HepG2 (cell line): ENCODE measurements around the gene PNKP. TPM values are rescaled to one million over a fixed set of nuclear protein-coding genes. Genes with fewer than 3 reads are reported as not detected.
A peak's percentile ranks its signal among the peaks of the same experiment; 100 is the strongest.

Experiments
- ADNP ChIP-seq: sonication (generic); formaldehyde crosslinking; IDR thresholded peaks from 2 replicates; pipeline ENCODE4 v1.4.0; 2020; ENCODE audit warnings: missing genetic modification reagents
- ATF7 ChIP-seq, 2 experiments: fragments of 450-650 bp in 1 of 2; sonication (generic) in 1 of 2; formaldehyde crosslinking in 1 of 2; IDR thresholded peaks; 2 replicates each; pipeline versions ENCODE4 v1.4.0 to v1.6.1; 2016 to 2020; ENCODE audit warnings: antibody characterized with exemption in 1 of 2, mild to moderate bottlenecking in 1 of 2, missing genetic modification reagents in 1 of 2
- BCL6 ChIP-seq: IDR thresholded peaks from 2 replicates; pipeline ENCODE4 v1.6.1; 2016; ENCODE audit warnings: missing genetic modification reagents, missing compliant biosample characterization
- CENPT ChIP-seq: sonication (generic); formaldehyde crosslinking; IDR thresholded peaks from 2 replicates; pipeline ENCODE4 v1.8.0; 2022; ENCODE audit warnings: low read depth, mild to moderate bottlenecking, moderate library complexity, missing genetic modification reagents
- GFI1 ChIP-seq: sonication (generic); formaldehyde crosslinking; IDR thresholded peaks from 2 replicates; pipeline ENCODE4 v1.5.0; 2020; ENCODE audit warnings: missing genetic modification reagents, mild to moderate bottlenecking, borderline replicate concordance
- NR2F1 ChIP-seq, 2 experiments: fragments of 450-650 bp in 1 of 2; formaldehyde crosslinking in 1 of 2; IDR thresholded peaks; 2 replicates each; pipeline versions ENCODE4 v1.5.0 to v1.6.1; 2016 to 2020; ENCODE audit warnings: mild to moderate bottlenecking in 1 of 2, missing compliant biosample characterization in 1 of 2, missing genetic modification reagents in 1 of 2, moderate library complexity in 1 of 2
- NR2F2 ChIP-seq: IDR thresholded peaks from 2 replicates; pipeline ENCODE4 v1.6.1; 2012; ENCODE audit warnings: low read depth, inconsistent platforms, borderline replicate concordance
- ONECUT2 ChIP-seq: sonication (generic); formaldehyde crosslinking; IDR thresholded peaks from 2 replicates; pipeline ENCODE4 v1.4.0; 2020; ENCODE audit warnings: missing genetic modification reagents
- RNF2 ChIP-seq: fragments of 450-650 bp; conservative IDR thresholded peaks from 2 replicates; pipeline ENCODE4 v1.6.1; 2016; ENCODE audit warnings: low read depth
- SALL2 ChIP-seq: sonication (generic); formaldehyde crosslinking; IDR thresholded peaks from 2 replicates; pipeline ENCODE4 v1.8.1; 2023; ENCODE audit warnings: mild to moderate bottlenecking, missing genetic modification reagents, inconsistent platforms
- SETDB1 ChIP-seq: sonication (generic); formaldehyde crosslinking; IDR thresholded peaks from 2 replicates; pipeline ENCODE4 v1.5.1; 2020; ENCODE audit warnings: missing genetic modification reagents, mild to moderate bottlenecking, borderline replicate concordance
- SMYD3 ChIP-seq: sonication (generic); formaldehyde crosslinking; IDR thresholded peaks from 2 replicates; pipeline ENCODE4 v1.8.1; 2023; ENCODE audit warnings: mild to moderate bottlenecking, missing genetic modification reagents
- TARDBP ChIP-seq: sonication (generic); formaldehyde crosslinking; IDR thresholded peaks from 2 replicates; pipeline ENCODE4 v1.8.0; 2022; ENCODE audit warnings: mild to moderate bottlenecking, missing genetic modification reagents
- TGIF2 ChIP-seq: IDR thresholded peaks from 2 replicates; pipeline ENCODE4 v1.6.1; 2016; ENCODE audit warnings: control low read depth, missing compliant biosample characterization
- ZBTB20 ChIP-seq: sonication (generic); formaldehyde crosslinking; IDR thresholded peaks from 2 replicates; pipeline ENCODE4 v1.8.1; 2023; ENCODE audit warnings: missing genetic modification reagents, low read depth, mild to moderate bottlenecking, borderline replicate concordance
- ZFP62 ChIP-seq: sonication (generic); formaldehyde crosslinking; IDR thresholded peaks from 2 replicates; pipeline ENCODE4 v1.4.0; 2020; ENCODE audit warnings: missing genetic modification reagents
- ZNF136 ChIP-seq: sonication (generic); formaldehyde crosslinking; IDR thresholded peaks from 2 replicates; pipeline ENCODE4 v1.8.1; 2022; ENCODE audit warnings: low read depth, mild to moderate bottlenecking, moderate library complexity, missing genetic modification reagents
- ZNF263 ChIP-seq: sonication (generic); formaldehyde crosslinking; IDR thresholded peaks from 2 replicates; pipeline ENCODE4 v1.4.0; 2020; ENCODE audit warnings: missing genetic modification reagents
- ZNF296 ChIP-seq: sonication (generic); formaldehyde crosslinking; conservative IDR thresholded peaks from 2 replicates; pipeline ENCODE4 v1.5.0; 2020; ENCODE audit warnings: mild to moderate bottlenecking, missing genetic modification reagents
- ZNF510 ChIP-seq: sonication (generic); formaldehyde crosslinking; IDR thresholded peaks from 2 replicates; pipeline ENCODE4 v1.4.0; 2020; ENCODE audit warnings: low read depth, mild to moderate bottlenecking, missing genetic modification reagents
- ZNF563 ChIP-seq: sonication (generic); formaldehyde crosslinking; IDR thresholded peaks from 2 replicates; pipeline ENCODE4 v1.8.0; 2022; ENCODE audit warnings: mild to moderate bottlenecking, moderate library complexity, missing genetic modification reagents
- polyA plus RNA-seq, 8 experiments: library from polyadenylated mRNA; depleted of rRNA in 3 of 8; stranded (reverse) in 7 of 8; unstranded in 1 of 8; fragments of >200 nt; fragmentation: Illumina TruSeq in 4 of 8; extraction: Trizol in 4 of 8; gene quantifications; 2 replicates each; pipeline versions ENCODE4 v1.2.1 to v1.2.3, GENCODE V29; 2011 to 2016; ENCODE audit warnings: low read depth in 4 of 8, missing spikeins in 1 of 8, mixed read lengths in 1 of 8; ENCODE audit not compliant: insufficient read depth in 1 of 8
- total RNA-seq, 5 experiments: library from RNA; depleted of rRNA; stranded (reverse); fragments of >200 nt; fragmentation: Illumina TruSeq; extraction: Trizol; gene quantifications; 2 replicates each; pipeline ENCODE4 v1.2.3, GENCODE V29; 2016; ENCODE audit warnings: low read depth in 1 of 5
- TF ChIP-seq, protein P1 (sequence below): sonication (generic); formaldehyde crosslinking; IDR thresholded peaks from 2 replicates; pipeline ENCODE4 v1.4.0; 2020; ENCODE audit warnings: missing genetic modification reagents, borderline replicate concordance
- TF ChIP-seq, protein P2 (sequence below): sonication (generic); formaldehyde crosslinking; IDR thresholded peaks from 2 replicates; pipeline ENCODE4 v1.5.0; 2020; ENCODE audit warnings: mild to moderate bottlenecking, missing genetic modification reagents
- TF ChIP-seq, protein P3 (sequence below): sonication (generic); formaldehyde crosslinking; IDR thresholded peaks from 2 replicates; pipeline ENCODE4 v1.9.0; 2022; ENCODE audit warnings: missing genetic modification reagents, mild to moderate bottlenecking, borderline replicate concordance

The PNKP gene
- total and polyA plus RNA-seq, 2 of the 13 experiments (the other 11 are each of a cell fraction or from before 2014, with no cell fraction given), result 12.7 to 27.1 TPM

DNA sequence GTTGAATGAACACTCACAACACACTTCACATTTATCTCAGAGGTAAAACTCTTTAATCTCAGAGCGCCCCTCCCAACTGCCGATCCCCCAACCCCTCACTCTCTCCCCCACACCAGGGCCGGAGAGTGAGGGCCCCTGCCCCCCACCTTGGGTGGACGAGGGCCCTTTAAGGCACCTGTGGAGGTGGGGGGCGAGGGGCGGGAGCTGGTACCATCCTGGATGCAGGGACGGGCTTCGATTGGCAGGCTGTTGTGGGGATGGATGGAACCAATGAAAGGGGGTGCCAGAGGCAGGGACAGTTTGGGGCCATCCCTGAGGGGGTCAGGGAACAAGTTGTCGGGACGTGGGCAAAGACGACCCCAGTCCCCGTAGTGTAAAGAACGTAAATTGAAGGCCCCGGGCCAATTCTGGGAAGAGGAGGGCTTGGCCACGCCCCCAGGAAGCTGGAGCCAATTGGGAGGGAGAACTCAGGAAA is 1.7 kb upstream of the PNKP start (continued):
- TF ChIP-seq, protein P1, sequence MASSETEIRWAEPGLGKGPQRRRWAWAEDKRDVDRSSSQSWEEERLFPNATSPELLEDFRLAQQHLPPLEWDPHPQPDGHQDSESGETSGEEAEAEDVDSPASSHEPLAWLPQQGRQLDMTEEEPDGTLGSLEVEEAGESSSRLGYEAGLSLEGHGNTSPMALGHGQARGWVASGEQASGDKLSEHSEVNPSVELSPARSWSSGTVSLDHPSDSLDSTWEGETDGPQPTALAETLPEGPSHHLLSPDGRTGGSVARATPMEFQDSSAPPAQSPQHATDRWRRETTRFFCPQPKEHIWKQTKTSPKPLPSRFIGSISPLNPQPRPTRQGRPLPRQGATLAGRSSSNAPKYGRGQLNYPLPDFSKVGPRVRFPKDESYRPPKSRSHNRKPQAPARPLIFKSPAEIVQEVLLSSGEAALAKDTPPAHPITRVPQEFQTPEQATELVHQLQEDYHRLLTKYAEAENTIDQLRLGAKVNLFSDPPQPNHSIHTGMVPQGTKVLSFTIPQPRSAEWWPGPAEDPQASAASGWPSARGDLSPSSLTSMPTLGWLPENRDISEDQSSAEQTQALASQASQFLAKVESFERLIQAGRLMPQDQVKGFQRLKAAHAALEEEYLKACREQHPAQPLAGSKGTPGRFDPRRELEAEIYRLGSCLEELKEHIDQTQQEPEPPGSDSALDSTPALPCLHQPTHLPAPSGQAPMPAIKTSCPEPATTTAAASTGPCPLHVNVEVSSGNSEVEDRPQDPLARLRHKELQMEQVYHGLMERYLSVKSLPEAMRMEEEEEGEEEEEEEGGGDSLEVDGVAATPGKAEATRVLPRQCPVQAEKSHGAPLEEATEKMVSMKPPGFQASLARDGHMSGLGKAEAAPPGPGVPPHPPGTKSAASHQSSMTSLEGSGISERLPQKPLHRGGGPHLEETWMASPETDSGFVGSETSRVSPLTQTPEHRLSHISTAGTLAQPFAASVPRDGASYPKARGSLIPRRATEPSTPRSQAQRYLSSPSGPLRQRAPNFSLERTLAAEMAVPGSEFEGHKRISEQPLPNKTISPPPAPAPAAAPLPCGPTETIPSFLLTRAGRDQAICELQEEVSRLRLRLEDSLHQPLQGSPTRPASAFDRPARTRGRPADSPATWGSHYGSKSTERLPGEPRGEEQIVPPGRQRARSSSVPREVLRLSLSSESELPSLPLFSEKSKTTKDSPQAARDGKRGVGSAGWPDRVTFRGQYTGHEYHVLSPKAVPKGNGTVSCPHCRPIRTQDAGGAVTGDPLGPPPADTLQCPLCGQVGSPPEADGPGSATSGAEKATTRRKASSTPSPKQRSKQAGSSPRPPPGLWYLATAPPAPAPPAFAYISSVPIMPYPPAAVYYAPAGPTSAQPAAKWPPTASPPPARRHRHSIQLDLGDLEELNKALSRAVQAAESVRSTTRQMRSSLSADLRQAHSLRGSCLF (CRISPR knock-in tag), result no peak
- no peak for TF ChIP-seq ZNF263
- TF ChIP-seq BCL6 (CRISPR knock-in tag), result no peak
- no peak for TF ChIP-seq ADNP (CRISPR knock-in tag)
- TF ChIP-seq ZFP62 (CRISPR knock-in tag), result no peak
- TF ChIP-seq ZBTB20 (CRISPR knock-in tag), result no peak
- no peak; the same call in 1 of the 2 replicates for TF ChIP-seq SALL2 (CRISPR knock-in tag)
- TF ChIP-seq NR2F1 (CRISPR knock-in tag; IDR thresholded peaks at IDR 0.05), result no peak
- TF ChIP-seq CENPT (CRISPR knock-in tag), result no peak
- TF ChIP-seq ZNF136 (CRISPR knock-in tag), result no peak
- 0 out of 2 replicates have a peak, but pooled peaks have one; percentile 41 for TF ChIP-seq TGIF2 (CRISPR knock-in tag)
- TF ChIP-seq SMYD3 (CRISPR knock-in tag), result no peak
- no peak for TF ChIP-seq ONECUT2
- no peak for TF ChIP-seq ZNF296 (CRISPR knock-in tag)
- TF ChIP-seq ATF7 (IDR thresholded peaks at IDR 0.05), result no peak
- no peak for TF ChIP-seq ATF7 (CRISPR knock-in tag; IDR thresholded peaks at IDR 0.05)
- TF ChIP-seq ZNF563 (CRISPR knock-in tag), result no peak
- TF ChIP-seq, protein P2, sequence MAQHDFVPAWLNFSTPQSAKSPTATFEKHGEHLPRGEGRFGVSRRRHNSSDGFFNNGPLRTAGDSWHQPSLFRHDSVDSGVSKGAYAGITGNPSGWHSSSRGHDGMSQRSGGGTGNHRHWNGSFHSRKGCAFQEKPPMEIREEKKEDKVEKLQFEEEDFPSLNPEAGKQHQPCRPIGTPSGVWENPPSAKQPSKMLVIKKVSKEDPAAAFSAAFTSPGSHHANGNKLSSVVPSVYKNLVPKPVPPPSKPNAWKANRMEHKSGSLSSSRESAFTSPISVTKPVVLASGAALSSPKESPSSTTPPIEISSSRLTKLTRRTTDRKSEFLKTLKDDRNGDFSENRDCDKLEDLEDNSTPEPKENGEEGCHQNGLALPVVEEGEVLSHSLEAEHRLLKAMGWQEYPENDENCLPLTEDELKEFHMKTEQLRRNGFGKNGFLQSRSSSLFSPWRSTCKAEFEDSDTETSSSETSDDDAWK (CRISPR knock-in tag), result no peak
- TF ChIP-seq TARDBP, result no peak
- no peak for TF ChIP-seq RNF2
- no peak for TF ChIP-seq SETDB1
- 0 out of 2 replicates have a peak, but pooled peaks have one; percentile 56 for TF ChIP-seq ZNF510
- no peak for TF ChIP-seq GFI1 (CRISPR knock-in tag)
- TF ChIP-seq, protein P3, sequence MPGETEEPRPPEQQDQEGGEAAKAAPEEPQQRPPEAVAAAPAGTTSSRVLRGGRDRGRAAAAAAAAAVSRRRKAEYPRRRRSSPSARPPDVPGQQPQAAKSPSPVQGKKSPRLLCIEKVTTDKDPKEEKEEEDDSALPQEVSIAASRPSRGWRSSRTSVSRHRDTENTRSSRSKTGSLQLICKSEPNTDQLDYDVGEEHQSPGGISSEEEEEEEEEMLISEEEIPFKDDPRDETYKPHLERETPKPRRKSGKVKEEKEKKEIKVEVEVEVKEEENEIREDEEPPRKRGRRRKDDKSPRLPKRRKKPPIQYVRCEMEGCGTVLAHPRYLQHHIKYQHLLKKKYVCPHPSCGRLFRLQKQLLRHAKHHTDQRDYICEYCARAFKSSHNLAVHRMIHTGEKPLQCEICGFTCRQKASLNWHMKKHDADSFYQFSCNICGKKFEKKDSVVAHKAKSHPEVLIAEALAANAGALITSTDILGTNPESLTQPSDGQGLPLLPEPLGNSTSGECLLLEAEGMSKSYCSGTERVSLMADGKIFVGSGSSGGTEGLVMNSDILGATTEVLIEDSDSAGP (CRISPR knock-in tag), result peak; percentile 100
- TF ChIP-seq NR2F2, result no peak
